Activated T-helper 1 cell treated with Interleukin-2 at 50 U/mL for 16 hours (primary cell): ENCODE results near the gene LMNTD1.
"Not testable (repeated sequence)": the region's sequence is repeated elsewhere in the genome, so short reads cannot be mapped to it uniquely, and the experiment has no call there.

Experiments
- DNase-seq: peaks from one replicate; pipeline ENCODE4 v3.0.0-alpha.2; 2020; ENCODE audit warnings: low read depth

LMNTD1 gene

GRCh38 chr12:25491396-25492325, 61.4 kb downstream of the LMNTD1 start:
- DNase-seq, result no peak

GRCh38 chr12:25488956-25489870, 63.9 kb downstream of the LMNTD1 start:
- not testable (repeated sequence) for DNase-seq

GRCh38 chr12:25482625-25483024, 70.5 kb downstream of the LMNTD1 start:
- no peak for DNase-seq

GRCh38 chr12:25480145-25480544, 72.9 kb downstream of the LMNTD1 start:
- no peak for DNase-seq

- DNase-seq, result no peak
Observed at GRCh38 chr12:25477217-25477616, 75.9 kb downstream of the LMNTD1 start.

- no peak for DNase-seq
Observed at GRCh38 chr12:25472453-25472852, 80.6 kb downstream of the LMNTD1 start.

GRCh38 chr12:25469861-25470260, 83.2 kb downstream of the LMNTD1 start:
- no peak for DNase-seq

- DNase-seq, result no peak
Observed at GRCh38 chr12:25469368-25469767, 83.7 kb downstream of the LMNTD1 start.

- DNase-seq, result no peak
Observed at GRCh38 chr12:25463521-25463920, 89.6 kb downstream of the LMNTD1 start.

- DNase-seq, result no peak
Observed at GRCh38 chr12:25463005-25463404, 90.1 kb downstream of the LMNTD1 start.

- no peak for DNase-seq
Observed at GRCh38 chr12:25459541-25459951, 93.5 kb downstream of the LMNTD1 start.

GRCh38 chr12:25458047-25458552, 95.0 kb downstream of the LMNTD1 start:
- DNase-seq, result no peak

GRCh38 chr12:25456474-25456873, 96.6 kb downstream of the LMNTD1 start:
- DNase-seq, result no peak

- no peak for DNase-seq
Observed at GRCh38 chr12:25455696-25456095, 97.4 kb downstream of the LMNTD1 start.

GRCh38 chr12:25449007-25449406, 104.1 kb downstream of the LMNTD1 start:
- no peak for DNase-seq

GRCh38 chr12:25447046-25447445, 106.0 kb downstream of the LMNTD1 start:
- DNase-seq, result no peak

- DNase-seq, result no peak
Observed at GRCh38 chr12:25438638-25439037, 114.4 kb downstream of the LMNTD1 start.

- no peak for DNase-seq
Observed at GRCh38 chr12:25436206-25437030, 116.7 kb downstream of the LMNTD1 start.

- DNase-seq, result no peak
Observed at GRCh38 chr12:25435431-25435830, 117.7 kb downstream of the LMNTD1 start.

GRCh38 chr12:25434515-25434914, 118.6 kb downstream of the LMNTD1 start:
- DNase-seq, result no peak

- DNase-seq, result no peak
Observed at GRCh38 chr12:25433581-25434325, 119.3 kb downstream of the LMNTD1 start.
